ENCODE measurements around the gene BANF1.
"Not testable (repeated sequence)": the region's sequence is repeated elsewhere in the genome, so short reads cannot be mapped to it uniquely, and the experiment has no call there.

The BANF1 gene

GRCh38 chr11:65978391-65979238 lies 23.7 kb upstream of the BANF1 start:
- no peak for DNase-seq (ENCODE audit: low spot score)

DNA sequence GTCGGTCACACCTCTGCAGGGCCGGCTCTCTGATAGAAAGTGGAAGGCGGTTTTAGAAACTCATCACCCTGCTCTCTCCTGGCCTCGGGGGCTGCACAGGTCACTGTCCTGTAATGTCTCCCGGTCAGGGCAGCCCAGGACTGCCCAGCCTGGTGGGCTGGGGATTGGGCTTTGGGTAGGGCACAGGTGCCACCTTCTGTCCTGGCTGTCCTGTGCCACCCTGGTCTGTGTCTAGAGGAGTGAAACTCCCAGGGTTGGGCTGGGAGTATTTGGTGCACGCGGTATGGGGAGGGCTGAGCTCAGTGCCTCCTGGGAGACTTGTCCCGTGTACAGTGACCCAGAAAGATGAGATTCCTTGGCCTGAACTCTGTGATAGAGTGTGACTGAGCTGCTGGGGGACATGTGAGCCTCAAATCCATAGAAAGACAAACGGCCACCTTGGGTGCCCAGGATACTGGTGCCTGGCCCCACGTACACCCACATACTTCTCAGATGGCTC lies 23.0 kb upstream of the BANF1 start:
- DNase-seq (ENCODE audit: low spot score) = no peak

- no peak for DNase-seq (ENCODE audit: low spot score)
Observed at GRCh38 chr11:65981101-65981740, 21.1 kb upstream of the BANF1 start.

- no peak for DNase-seq (ENCODE audit: low spot score)
Observed at GRCh38 chr11:65981972-65982823, 20.1 kb upstream of the BANF1 start.

- no peak for DNase-seq (ENCODE audit: low spot score)
Observed at GRCh38 chr11:65982824-65983588, 19.3 kb upstream of the BANF1 start.

DNA sequence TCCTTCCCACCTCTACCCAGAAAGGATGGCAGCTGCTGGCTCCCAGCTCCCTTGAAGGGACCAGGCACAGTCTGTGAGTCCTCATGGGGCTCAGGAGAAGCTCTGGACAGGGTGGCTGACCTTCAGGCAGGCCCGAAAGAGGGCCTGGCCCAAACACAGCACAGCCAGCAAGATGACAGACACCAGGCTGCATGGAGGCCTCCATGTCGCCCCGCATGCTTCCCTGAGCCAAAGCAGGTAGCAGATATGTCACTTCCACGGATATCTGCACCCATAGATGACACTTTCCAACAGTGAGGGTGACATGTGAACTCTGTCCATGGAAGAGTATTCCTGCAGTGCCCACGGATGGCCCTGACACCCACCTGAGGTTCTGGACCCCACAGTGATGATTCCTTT lies 18.7 kb upstream of the BANF1 start:
- DNase-seq (ENCODE audit: low spot score) = no peak

DNA sequence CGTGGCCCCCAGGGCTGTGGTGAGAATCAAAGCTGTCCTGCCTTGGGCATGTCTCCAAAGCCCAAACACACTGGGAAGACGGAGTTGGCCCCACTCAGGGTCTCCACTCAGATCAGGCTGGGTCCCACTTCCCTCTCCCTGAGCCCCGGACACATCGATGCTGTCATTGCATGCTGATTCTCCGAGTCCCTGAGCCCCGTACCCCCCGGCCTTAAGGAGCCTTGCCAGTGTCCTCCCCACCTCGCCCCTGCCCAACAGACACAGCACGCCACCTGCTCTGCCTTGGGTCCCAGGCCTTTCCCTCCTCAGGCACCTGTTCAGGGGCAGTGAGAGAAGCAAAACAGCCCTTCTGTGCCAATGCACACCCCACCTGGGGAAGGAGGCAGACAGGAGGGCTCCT lies 15.0 kb upstream of the BANF1 start:
- DNase-seq (ENCODE audit: low spot score) = no peak

DNA sequence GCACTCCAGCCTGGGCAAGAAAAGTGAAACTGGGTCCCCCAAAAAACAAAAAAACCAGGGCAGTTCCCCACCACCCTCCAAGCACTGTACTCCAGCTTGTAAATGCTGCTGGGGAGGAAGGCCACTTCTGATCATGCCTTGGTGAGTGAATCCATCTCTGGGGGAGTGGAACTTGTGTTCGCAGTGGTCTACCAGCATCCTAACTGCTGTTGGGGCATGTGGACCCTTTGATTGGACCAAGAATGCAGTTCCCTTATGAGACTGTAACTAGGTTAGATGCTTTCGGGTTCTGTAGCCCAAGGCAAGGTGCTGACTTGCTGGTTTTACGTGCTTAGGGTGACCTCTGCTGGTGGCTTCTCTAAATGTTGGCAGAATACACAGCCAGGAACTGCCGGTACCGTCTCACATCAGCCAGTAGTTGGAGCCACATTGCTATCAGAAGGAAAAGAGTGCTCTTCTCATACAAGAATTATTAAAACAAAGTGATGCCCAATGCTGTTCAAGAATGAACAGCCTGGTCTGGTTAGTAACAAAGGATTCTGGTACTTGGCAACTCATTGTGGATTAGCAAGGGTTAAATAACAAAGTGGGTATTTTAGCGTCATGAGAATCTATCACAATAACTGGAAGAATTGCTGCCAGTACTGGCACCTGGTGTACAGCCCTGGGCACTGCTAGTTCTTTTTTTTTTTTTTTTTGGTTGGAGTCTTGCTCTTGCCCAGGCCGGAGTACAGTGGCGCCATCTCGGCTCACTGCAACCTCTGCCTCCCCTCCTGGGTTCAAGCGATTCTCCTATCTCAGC lies 13.3 kb upstream of the BANF1 start:
- DNase-seq (ENCODE audit: low spot score) = peak; percentile 94

DNA sequence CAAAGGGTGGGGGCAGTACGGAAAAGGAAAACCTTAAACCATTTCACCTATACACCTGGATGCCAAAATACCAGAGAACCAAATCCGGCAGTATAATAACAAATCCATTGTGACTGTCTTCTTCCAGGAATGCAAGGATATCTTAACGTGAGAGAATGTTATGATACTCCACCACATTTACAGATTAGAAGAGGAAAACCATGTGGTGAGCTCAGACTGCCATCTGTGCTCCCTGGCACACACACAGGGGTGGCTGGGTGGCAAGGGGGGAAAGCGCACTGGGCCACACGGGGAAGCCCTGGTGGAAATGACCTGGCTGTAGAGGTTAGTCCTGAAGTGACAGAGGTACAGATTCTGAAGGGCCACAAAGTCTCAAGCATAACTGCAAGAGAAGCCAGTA lies 10.2 kb upstream of the BANF1 start:
- DNase-seq (ENCODE audit: low spot score) = no peak

DNA sequence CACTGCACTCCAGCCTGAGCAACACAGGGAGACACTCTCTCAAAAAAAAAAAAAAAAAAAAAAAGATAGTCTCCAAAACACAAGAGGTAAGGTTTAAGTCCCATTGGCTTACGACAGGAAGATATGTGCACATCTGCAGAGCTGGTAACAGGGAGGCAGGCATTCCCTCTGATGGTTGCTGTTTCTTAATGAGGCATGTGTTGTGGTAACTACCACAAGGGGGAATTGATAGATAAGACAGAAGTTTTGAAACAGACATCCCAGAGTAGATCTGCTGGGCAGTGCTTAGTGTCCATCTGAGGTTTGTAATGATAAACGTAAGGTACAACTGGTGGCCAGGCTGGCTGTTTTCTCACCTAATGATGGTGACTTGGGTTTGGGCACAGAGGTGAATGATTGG lies 5.0 kb upstream of the BANF1 start:
- DNase-seq (ENCODE audit: low spot score) = no peak

DNA sequence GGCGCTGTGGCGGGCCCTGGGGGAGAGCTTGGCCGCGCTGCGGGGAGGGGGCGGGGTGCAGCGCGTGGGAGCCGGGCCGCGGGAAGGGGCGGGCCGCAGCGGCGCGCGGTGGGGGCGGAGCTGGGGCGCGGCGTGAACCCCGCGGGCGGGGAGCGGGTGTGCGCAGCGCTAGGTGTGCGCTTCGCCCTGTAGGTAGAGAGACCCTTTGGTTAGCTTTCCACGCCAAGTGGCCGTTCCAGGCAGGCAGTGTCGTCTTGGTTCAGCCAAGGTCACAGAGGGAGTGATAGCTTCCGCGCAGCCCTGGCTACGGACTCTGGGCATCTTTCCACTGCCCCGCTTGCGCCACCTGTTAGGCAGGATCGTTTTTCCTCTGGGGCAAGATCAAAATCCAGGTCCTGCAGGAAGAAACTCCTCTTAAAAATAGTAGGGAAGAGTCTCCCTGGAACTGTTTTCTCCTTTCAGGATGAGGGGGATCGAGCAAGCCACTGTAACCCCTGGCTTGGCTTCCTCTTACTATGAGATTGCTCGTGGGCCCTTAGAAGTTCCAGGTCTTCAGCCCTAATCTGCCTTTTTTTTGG lies 434 bp downstream of the BANF1 start:
- DNase-seq (ENCODE audit: low spot score) = no peak

DNA sequence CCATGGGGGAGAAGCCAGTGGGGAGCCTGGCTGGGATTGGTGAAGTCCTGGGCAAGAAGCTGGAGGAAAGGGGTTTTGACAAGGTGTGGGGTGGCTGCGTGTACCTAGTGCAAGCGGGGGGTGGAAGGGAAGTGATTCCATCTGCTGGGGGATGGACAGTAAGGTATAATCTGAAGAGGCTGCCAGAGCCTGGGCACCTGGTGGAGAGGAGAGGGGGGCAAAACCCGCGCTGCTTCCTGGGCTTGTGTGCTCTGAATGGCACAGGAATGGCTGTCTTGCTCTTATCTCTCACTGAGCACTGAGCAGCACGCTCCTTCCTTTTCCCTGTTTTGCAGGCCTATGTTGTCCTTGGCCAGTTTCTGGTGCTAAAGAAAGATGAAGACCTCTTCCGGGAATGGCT lies 988 bp downstream of the BANF1 start:
- DNase-seq (ENCODE audit: low spot score) = no peak

- DNase-seq (ENCODE audit: low spot score) = no peak
Observed at GRCh38 chr11:66004186-66004585, 1.9 kb downstream of the BANF1 start.

- DNase-seq (ENCODE audit: low spot score) = peak; percentile 14
Observed at GRCh38 chr11:66006134-66006890, 4.0 kb downstream of the BANF1 start.

- peak; percentile 75 for DNase-seq (ENCODE audit: low spot score)
Observed at GRCh38 chr11:66006891-66007176, 4.5 kb downstream of the BANF1 start.

GRCh38 chr11:66007201-66007634 lies 4.9 kb downstream of the BANF1 start:
- no peak for DNase-seq (ENCODE audit: low spot score)

GRCh38 chr11:66008095-66008467 lies 5.8 kb downstream of the BANF1 start:
- DNase-seq (ENCODE audit: low spot score) = no peak

DNA sequence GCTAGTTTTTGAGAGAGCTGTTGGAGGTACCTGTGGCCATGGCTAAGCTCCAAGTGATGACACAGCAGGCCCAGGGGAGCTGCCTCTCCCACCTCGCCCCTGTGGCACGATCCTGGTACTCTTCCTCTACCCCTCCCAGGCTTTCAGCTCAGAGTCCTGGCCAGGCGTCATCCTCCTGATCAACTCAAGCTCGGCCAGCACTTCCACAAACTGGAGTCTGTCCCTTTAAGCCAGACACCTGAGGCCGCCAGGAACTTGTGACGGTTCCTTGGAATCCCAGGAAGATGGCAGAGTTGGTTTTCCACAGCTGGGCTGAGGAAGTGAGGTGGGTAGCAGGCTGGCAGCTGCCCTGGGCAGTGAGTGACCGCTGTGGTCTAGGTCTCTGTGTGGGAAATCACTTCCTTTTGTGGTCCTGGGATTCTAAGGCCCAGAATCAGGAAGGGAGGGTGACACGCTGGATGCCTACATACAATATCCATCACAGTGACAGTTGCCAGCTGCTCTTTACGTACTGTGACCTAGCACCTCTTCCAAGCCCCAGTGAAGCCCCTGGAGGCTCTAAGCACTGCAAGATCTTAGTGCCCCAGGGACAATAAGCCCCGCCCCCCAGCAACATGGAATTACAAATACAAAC lies 6.3 kb downstream of the BANF1 start:
- DNase-seq (ENCODE audit: low spot score) = peak; percentile 78

DNA sequence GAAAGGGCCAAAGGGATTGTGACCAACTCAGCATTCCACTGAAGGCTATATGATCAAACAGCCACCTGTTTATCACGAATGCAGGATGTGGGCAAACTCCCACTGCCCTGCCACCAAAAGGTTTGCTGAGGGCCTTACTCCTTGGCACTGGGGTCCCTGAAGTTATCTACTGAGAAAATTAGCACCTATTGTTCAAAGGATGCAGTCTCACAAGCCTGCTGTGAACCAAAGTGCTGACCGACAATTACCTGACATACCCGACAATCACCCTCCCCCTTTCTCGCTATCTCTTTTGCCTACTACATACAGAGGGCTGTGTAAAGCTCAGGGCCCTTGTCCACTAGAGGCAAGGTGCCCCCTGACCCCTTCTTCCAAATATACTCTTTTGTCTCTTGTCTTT lies 7.7 kb downstream of the BANF1 start:
- DNase-seq (ENCODE audit: low spot score) = not testable (repeated sequence)

All from kidney tubule cell (primary cell).